Kidney tubule cell (primary cell): ENCODE data around the gene FAR2.
A peak's percentile ranks its signal among the peaks of the same experiment; 100 is the strongest.
"Not testable (repeated sequence)": the region's sequence is repeated elsewhere in the genome, so short reads cannot be mapped to it uniquely, and the experiment has no call there.

Source experiments
- DNase-seq: peaks from one replicate; pipeline ENCODE4 v3.0.0-alpha.2; 2018; ENCODE audit warnings: low spot score

FAR2 gene

DNA sequence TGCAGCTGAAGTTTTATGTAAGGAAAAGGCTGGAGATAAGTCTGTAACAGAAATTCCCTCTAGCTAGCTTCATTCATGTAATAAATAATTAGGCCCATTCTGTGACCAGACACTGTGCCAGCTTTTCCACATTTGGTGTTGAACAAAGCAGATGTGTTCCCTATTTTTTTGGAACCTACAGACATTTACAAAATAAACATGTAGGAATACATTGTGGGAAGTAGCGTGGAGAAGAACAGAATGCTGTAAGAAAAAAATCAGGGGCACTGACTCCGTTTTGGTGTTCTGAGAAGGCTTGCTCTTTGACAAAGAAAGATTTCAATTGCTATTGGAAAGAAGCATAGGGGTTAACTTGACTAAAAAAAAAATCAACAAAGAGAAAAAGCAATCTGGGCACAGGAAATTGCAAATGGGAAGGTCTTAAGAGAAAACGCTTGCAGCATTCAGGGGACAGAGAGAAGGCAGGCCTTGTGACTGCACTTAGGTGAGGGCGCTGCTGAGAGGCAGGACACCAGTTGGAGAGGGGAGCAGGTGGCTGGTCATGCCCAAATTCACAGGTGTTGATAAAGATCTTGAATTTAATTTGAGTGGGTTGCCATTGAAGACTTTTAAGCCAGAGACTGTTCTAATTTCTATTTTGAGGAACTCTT lies 4.0 kb downstream of the FAR2 start:
- no peak for DNase-seq

DNA sequence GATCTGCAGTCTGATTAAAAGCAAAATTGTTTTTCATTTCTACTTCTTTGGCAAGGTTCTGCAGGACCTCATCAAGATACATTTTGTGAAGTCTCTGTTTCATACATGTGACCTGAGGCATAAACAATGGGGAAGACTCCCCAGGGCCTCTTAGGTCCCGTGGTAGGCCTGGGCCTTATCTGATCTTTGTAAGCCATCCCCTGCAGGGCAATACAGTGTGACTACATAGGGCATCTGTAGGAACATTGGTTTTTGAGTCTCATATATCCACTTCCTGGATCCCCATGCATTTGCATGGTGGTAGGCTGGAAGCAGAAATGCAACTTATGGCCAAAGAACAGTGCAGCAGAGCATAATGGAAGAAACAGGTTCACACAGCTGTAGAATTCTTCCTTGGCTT lies 6.0 kb downstream of the FAR2 start:
- DNase-seq, result no peak

- peak; percentile 69 for DNase-seq
Measured at GRCh38 chr12:29157486-29157946, 8.4 kb downstream of the FAR2 start.

- DNase-seq, result no peak
Measured at GRCh38 chr12:29158115-29158763, 9.2 kb downstream of the FAR2 start.

DNA sequence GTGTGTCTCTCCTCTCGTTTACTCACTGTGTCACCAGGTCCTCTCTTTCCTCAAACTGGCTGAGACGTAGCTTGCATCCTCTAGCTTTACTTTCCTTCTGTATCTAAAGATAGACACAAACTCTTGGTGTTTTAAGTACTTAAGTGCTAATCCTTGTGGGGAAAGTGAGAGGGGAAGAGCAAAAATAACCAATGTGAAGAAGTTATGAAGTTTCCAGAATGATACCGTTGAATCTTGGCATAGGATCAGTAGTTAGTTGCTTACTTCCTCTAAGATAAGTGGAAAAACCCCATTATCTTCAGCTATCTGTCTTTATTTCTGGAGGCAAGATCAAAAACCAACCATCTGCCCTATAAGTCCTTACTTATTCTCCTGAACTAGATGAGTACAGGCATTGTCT lies 10.6 kb downstream of the FAR2 start:
- DNase-seq, result no peak

DNA sequence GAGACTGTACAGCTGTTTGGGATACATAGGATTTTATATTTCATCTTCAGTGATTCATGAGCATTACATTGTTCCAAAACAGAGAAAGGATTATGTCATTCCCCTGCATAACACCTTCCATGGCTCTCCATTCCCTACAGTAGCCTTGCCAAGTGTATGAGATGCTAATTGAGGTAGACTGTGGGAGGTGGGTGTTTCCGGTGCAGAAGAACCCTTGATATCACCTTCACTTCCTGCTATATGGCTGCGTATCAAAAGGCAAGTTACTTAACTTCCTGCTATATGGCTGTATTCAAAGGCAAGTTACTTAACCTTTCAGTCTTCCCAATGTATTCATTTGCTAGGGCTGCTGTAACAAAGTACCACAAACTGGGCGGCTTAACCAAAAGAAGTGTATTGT lies 11.2 kb downstream of the FAR2 start:
- no peak for DNase-seq

GRCh38 chr12:29163146-29163545 lies 14.1 kb downstream of the FAR2 start:
- DNase-seq, result no peak

- peak; percentile 74 for DNase-seq
Measured at GRCh38 chr12:29164477-29165393, 15.7 kb downstream of the FAR2 start.

DNA sequence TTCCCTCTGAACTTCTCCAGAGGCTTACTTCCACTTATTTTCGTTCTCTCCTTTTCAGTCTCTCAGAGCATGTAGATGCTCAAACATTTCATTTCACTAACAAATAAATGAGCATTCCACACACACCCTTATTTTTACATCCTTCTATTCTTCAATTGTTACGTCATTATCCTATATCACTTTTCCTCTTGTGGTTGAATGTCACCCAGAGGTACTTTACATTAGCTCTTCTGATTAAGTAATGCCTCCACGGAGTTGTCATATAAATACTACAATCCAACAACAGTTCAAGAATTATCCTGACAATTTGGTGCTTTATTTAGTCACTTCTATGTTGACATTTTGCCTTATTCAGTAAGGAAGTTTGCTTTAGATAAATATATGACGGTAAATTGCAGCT lies 18.4 kb downstream of the FAR2 start:
- DNase-seq, result no peak

- DNase-seq, result no peak
Measured at GRCh38 chr12:29167988-29168387, 18.9 kb downstream of the FAR2 start.

DNA sequence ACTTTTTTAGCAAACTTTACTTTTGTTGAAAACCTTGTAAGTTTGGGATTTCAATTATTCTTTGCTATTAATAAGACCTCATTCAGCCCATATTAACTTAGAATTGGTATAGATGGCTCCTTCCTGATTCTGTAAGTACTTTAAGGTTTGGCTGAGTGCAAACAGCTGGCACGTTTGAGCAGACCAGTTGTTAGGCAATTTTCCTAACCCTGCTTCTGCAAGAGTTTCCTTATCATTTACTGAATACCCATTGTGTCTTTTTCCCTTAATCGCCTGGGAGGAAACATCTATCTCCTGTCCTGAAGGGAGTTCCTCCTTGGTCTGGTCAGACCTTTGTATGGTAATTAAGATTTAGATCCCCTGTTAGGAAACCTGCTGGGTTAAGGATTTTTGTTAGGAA lies 20.9 kb downstream of the FAR2 start:
- not testable (repeated sequence) for DNase-seq

DNA sequence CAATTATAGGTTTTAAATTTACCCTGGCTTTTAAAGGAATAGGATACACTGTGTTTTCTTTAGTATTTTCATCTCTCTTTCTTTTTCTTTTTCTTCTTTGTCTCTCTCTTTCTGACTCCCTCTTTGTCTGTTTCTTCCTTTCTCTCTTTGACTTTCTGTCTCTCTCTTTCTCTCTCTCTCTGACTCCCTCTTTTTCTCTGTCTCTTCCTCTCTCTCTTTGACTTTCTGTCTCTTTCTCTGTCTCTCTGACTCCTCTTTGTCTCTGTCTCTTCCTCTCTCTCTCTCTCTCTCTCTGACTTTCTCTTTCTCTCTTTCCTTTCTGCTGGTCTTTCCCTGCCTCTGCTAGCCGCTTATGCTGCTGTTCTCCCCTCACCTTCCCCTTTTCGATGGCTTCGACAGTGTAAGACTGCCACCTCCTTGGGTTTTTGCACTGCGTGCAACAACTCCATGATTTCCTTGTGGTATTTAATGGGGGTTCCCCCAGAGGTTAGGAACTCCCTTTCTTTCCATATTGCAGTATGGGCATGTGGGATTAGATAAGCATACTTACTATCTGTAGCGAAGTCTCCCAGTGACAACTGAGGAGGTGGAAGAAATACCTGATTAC lies 21.5 kb downstream of the FAR2 start:
- DNase-seq, result not testable (repeated sequence)

- no peak for DNase-seq
Measured at GRCh38 chr12:29171421-29172258, 22.6 kb downstream of the FAR2 start.

GRCh38 chr12:29176941-29177340 lies 27.9 kb downstream of the FAR2 start:
- no peak for DNase-seq

- DNase-seq, result not testable (repeated sequence)
Measured at GRCh38 chr12:29182247-29182646, 33.2 kb downstream of the FAR2 start.

GRCh38 chr12:29187756-29188155 lies 38.7 kb downstream of the FAR2 start:
- DNase-seq, result no peak

DNA sequence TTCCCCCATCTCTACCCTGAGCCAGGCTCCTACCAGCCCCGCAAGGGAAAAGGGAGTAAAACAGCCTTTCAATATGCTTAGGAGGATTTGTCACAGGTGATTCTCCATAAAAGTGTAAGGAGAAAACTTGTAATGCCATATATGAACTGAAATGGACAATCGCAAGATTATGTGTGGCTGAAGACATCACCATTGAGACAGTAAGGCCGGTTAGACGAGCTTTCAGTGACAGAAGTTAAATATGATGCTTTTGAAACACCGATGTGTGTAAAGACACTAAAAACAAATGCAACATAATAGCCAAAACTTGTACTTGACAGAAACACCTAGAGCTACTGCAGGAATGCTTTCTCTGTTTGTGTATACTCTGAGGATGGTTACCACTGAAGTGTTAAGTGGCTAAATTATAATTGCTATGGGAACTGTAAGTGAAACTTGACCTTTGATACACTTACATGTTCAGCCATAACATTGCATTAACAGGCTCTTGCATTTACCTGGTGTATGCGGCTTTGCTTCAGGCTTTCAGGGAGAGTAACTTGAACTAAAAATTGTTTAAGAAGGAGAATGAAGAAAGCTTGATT lies 42.3 kb downstream of the FAR2 start:
- no peak for DNase-seq

GRCh38 chr12:29198901-29199300 lies 49.8 kb downstream of the FAR2 start:
- no peak for DNase-seq

DNA sequence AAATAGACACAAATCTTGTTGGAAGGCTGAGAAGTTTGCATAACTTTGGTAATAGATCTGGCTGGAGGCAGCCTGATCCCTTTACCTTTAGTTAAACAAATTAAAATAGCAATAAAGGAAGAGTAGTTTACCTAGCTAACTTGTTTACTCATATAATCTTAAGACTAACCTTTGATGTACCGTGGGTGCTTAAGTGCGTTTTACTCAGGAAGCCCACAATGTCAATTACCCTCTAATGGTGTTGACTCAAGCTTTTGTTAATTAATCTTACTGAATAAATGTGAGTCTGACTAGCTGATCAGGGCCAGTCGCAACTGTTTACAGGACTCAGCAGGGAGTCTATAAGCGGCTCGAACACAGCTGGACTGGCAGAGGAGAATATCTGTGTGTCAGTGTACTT lies 51.5 kb downstream of the FAR2 start:
- no peak for DNase-seq

- DNase-seq, result no peak
Measured at GRCh38 chr12:29201296-29201695, 52.2 kb downstream of the FAR2 start.

DNA sequence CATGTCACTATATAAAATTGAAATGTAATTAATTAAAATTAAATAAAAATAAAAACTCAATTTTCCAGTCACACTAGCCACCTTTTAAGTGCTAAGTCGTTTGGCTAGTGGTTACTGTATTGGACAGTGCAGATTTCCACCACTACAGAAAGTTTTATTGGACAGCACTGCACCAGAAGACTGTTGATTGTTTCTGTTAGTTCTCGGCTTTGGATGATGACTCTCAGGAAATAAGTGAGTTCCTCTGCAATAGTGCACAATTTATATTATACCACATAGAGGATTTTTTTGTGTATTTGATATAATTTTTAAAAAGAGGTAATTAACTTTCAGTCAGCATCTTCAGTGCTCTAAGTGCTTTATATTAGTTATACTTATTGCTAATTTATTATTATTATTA lies 52.7 kb downstream of the FAR2 start:
- no peak for DNase-seq
